Hepatocyte (in vitro differentiated cells): ENCODE results near the gene MT3. TPM values are rescaled to one million over a fixed set of nuclear protein-coding genes. Genes with fewer than 3 reads are reported as not detected.

ENCODE experiments used
- DNase-seq: peaks from one replicate; pipeline ENCODE4 v3.0.0-alpha.2; 2016; ENCODE audit warnings: low spot score
- H2AFZ ChIP-seq: fragments of 200-600 bp; sonication (generic); 2 replicates; pipeline ENCODE4 v1.6.0; 2016; ENCODE audit warnings: antibody characterized with exemption, mild to moderate bottlenecking
- H3K27ac ChIP-seq: fragments of 200-600 bp; sonication (generic); 2 replicates; pipeline ENCODE4 v1.5.1; 2016; ENCODE audit warnings: mild to moderate bottlenecking
- H3K27me3 ChIP-seq: fragments of 200-600 bp; sonication (generic); 2 replicates; pipeline ENCODE4 v1.6.1; 2016
- H3K36me3 ChIP-seq: fragments of 200-600 bp; sonication (generic); replicated peaks from 2 replicates; pipeline ENCODE4 v1.5.1; 2016; ENCODE audit warnings: low read depth; ENCODE audit not compliant: insufficient read depth
- H3K4me1 ChIP-seq: fragments of 200-600 bp; sonication (generic); 2 replicates; pipeline ENCODE4 v1.5.1; 2016; ENCODE audit warnings: mild to moderate bottlenecking, moderate library complexity; ENCODE audit not compliant: insufficient read depth
- H3K4me2 ChIP-seq: fragments of 200-600 bp; sonication (generic); 2 replicates; pipeline ENCODE4 v1.6.0; 2016
- H3K4me3 ChIP-seq: fragments of 200-600 bp; sonication (generic); 2 replicates; pipeline ENCODE4 v1.5.1; 2016; ENCODE audit warnings: mild to moderate bottlenecking
- H3K79me2 ChIP-seq: fragments of 200-600 bp; sonication (generic); 2 replicates; pipeline ENCODE4 v1.6.0; 2017; ENCODE audit warnings: mild to moderate bottlenecking
- H3K9me2 ChIP-seq: fragments of 200-600 bp; sonication (generic); replicated peaks from 2 replicates; pipeline ENCODE4 v1.6.0; 2017; ENCODE audit warnings: mild to moderate bottlenecking; ENCODE audit not compliant: insufficient read depth
- H3K9me3 ChIP-seq: fragments of 200-600 bp; sonication (generic); 2 replicates; pipeline ENCODE4 v1.5.1; 2016; ENCODE audit warnings: low read depth, mild to moderate bottlenecking
- H4K20me1 ChIP-seq: fragments of 200-600 bp; sonication (generic); 2 replicates; pipeline ENCODE4 v1.6.0; 2016; ENCODE audit warnings: mild to moderate bottlenecking; ENCODE audit not compliant: insufficient read depth, poor library complexity, severe bottlenecking
- EZH2 ChIP-seq: fragments of 200-600 bp; sonication (generic); IDR thresholded peaks from 2 replicates; pipeline ENCODE4 v1.6.1; 2016; ENCODE audit warnings: antibody characterized with exemption, mild to moderate bottlenecking, borderline replicate concordance
- EZH2phosphoT487 ChIP-seq: fragments of 200-600 bp; sonication (generic); IDR thresholded peaks from one replicate; pipeline ENCODE4 v1.6.1; 2018; ENCODE audit warnings: antibody characterized with exemption, mild to moderate bottlenecking, low read depth, moderate library complexity; ENCODE audit not compliant: unreplicated experiment, severe bottlenecking
- WGBS: methylation state at CpG from one replicate; pipeline ENCODE4 v1.1.6; 2016; ENCODE audit warnings: low lambda C conversion rate; ENCODE audit errors: missing lambda C conversion rate; 5-methylcytosine and 5-hydroxymethylcytosine counted together
- polyA plus RNA-seq: library from polyadenylated mRNA; unstranded; fragments of >200 nt; fragmentation: Nextera tagmentation; extraction: Ambion mirVana; gene quantifications from 2 replicates; pipeline ENCODE4 v1.2.1, GENCODE V29; 2016
- total RNA-seq: library from RNA; depleted of rRNA; stranded (reverse); fragments of >200 nt; gene quantifications from 2 replicates; pipeline ENCODE4 v1.2.3, GENCODE V29; 2014
- TF ChIP-seq, protein P1 (sequence below): fragments of 200-600 bp; sonication (generic); IDR thresholded peaks from 2 replicates; pipeline ENCODE4 v1.5.1; 2016; ENCODE audit warnings: antibody characterized with exemption, mild to moderate bottlenecking; ENCODE audit not compliant: poor library complexity

Gene MT3
- total and polyA plus RNA-seq, 2 experiments from 2014 or later = not detected

DNA sequence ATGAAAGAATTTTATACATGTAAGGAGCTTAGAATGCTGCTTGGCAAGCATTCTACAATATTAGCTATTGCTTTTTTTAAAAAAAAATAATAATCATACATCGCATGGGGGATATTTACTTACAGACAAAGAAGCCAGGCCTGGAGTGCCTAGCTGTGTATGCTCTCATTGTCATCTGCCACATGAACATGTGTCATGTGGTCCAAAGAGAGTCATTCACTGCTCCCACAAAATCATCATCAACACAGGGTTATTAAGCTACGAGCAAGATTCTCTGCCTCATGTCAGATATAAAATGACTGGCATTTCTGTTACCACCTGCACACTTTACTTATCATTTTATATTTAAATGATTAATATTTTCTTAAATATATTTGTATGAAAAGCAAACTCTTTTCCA, 34.3 kb downstream of the MT3 start:
- Histone ChIP-seq H3K4me3 (no peak overlapping the region), H2AFZ (no peak overlapping the region), H4K20me1 (no peaks in the 10 kb centered on the region), H3K27ac (no peak overlapping the region), H3K79me2 (no peaks in the 10 kb centered on the region), H3K9me3 (no peaks in the 10 kb centered on the region), H3K4me1 (peaks cover 4% of the 10 kb centered on the region), H3K36me3 (no peaks in the 10 kb centered on the region), H3K27me3 (peaks cover 46% of the 10 kb centered on the region), H3K4me2 (no peak overlapping the region), H3K9me2 (no peaks in the 10 kb centered on the region)
- no peak for DNase-seq
- 93% methylated on average over 2 of the region's 2 CpGs for WGBS
- TF ChIP-seq EZH2phosphoT487 (no peak), EZH2 (no peak)
- TF ChIP-seq, protein P1, sequence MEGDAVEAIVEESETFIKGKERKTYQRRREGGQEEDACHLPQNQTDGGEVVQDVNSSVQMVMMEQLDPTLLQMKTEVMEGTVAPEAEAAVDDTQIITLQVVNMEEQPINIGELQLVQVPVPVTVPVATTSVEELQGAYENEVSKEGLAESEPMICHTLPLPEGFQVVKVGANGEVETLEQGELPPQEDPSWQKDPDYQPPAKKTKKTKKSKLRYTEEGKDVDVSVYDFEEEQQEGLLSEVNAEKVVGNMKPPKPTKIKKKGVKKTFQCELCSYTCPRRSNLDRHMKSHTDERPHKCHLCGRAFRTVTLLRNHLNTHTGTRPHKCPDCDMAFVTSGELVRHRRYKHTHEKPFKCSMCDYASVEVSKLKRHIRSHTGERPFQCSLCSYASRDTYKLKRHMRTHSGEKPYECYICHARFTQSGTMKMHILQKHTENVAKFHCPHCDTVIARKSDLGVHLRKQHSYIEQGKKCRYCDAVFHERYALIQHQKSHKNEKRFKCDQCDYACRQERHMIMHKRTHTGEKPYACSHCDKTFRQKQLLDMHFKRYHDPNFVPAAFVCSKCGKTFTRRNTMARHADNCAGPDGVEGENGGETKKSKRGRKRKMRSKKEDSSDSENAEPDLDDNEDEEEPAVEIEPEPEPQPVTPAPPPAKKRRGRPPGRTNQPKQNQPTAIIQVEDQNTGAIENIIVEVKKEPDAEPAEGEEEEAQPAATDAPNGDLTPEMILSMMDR = no peak

DNA sequence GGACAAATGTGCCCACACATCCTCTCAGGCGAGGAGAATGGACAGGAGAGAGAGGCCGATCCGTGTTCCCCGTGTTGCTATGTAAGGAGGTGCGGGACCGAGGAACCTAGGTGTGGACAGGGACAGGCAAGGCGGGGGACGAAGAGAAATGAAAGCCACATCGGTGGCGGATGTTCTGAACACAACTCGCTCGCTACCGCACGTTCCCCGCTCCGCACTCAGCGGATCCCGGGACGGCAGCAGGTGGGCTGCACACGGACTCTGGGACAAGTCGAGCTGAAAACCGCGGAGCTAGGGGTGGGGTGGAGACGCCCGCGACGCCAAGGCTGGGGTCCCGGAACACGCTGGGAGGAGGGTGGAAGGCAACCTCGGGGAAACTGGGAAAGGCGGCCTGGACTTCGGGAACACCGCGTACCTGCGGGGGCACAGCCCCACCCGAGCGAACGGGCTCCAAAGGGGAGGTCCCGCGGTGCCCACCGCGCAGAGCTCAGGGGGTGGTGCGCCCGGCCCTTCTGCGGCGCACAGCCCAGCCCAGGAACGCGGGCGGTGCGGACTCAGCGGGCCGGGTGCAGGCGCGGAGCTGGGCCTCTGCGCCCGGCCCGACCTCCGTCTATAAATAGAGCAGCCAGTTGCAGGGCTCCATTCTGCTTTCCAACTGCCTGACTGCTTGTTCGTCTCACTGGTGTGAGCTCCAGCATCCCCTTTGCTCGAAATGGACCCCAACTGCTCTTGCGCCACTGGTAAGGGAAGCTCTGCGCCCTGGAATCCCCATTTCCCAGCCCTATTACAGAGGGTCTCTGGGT, 36.0 kb downstream of the MT3 start, which contains the start of gene MT1E:
Gene MT1E (plus strand): TSS at position 642 of the 803 bp plus-strand sequence. CDS start 71 bp downstream, at position 713.
- Histone ChIP-seq H2AFZ (peak within 1 kb of the TSS; percentile 73), H3K36me3 (no peaks in the 10 kb centered on the region), H4K20me1 (no peaks in the 10 kb centered on the region), H3K27ac (peak within 1 kb of the TSS; percentile 34), H3K4me1 (peaks cover 4% of the 10 kb centered on the region), H3K4me3 (peak within 1 kb of the TSS; percentile 44), H3K9me2 (no peaks in the 10 kb centered on the region), H3K4me2 (peak within 1 kb of the TSS; percentile 97), H3K79me2 (no peaks in the 10 kb centered on the region), H3K27me3 (peaks cover 41% of the 10 kb centered on the region), H3K9me3 (no peaks in the 10 kb centered on the region)
- WGBS = 6% methylated on average over 42 of the region's 62 CpGs
- peak; percentile 82 for DNase-seq
- TF ChIP-seq, protein P1 = no peak
- no peak for TF ChIP-seq EZH2phosphoT487
- peak; percentile 89 for TF ChIP-seq EZH2

DNA sequence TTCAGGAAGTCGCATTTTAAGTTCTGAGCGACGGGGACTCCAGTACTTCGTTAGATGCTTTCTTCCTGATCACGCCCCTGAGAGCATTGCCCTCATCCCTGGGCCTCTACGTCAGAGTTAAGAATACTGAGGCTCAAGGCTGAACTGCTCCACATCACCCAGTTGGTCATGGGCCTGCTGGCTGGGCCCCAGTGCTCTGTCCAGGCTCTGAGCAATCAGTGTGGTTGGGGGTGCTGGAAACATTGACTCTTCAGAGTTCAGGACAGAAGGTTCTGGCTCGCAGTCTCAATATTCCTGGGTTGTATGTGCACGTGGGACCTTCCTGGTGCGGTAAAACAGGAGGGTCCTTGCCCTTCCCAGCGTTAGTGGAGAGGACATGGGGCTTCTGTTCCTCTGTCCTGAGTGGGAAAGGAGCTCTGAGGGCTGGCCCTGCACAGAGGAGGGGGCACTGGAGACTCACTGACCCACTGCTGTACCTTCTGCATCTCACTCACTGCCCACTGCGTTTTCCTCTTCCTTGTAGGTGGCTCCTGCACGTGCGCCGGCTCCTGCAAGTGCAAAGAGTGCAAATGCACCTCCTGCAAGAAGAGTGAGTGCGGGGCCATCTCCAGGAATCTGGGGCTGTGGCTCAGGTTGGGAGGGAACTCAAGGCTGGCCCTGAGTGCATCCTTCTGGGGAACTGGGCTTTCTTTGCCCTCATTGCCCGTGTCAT, 36.8 kb downstream of the MT3 start:
- H3K9me3 ChIP-seq = no peaks in the 10 kb centered on the region
- no peak overlapping the region for H3K4me3 ChIP-seq
- no peaks in the 10 kb centered on the region for H4K20me1 ChIP-seq
- WGBS = 36% methylated on average over 16 of the region's 16 CpGs
- peak; percentile 50 for DNase-seq
- no peak overlapping the region for H2AFZ ChIP-seq
- TF ChIP-seq EZH2 (no peak), EZH2phosphoT487 (no peak)
- TF ChIP-seq, protein P1 = no peak
- H3K4me1 ChIP-seq = peaks cover 4% of the 10 kb centered on the region
- peaks cover 49% of the 10 kb centered on the region for H3K27me3 ChIP-seq
- no peaks in the 10 kb centered on the region for H3K9me2 ChIP-seq
- H3K27ac ChIP-seq = peak overlapping the region; percentile 34
- no peaks in the 10 kb centered on the region for H3K36me3 ChIP-seq
- H3K4me2 ChIP-seq = peak overlapping the region; percentile 97
- H3K79me2 ChIP-seq = no peaks in the 10 kb centered on the region
